DLD1 (cell line): Measurements from ENCODE around the gene TBC1D4.
"Not testable (repeated sequence)": the region's sequence is repeated elsewhere in the genome, so short reads cannot be mapped to it uniquely, and the experiment has no call there.

ENCODE experiments used
- in situ Hi-C: cut with HindIII; loops from 2 replicates; pipeline ENCODE4 v1.10.0; 2017; ENCODE audit warnings: low sequenced_read_pairs

The TBC1D4 gene

GRCh38 chr13:75299246-75299645 lies 182.7 kb downstream of the TBC1D4 start:
- in situ Hi-C loops: no loop called here

- in situ Hi-C loops: no loop called here
These were observed 185.3 kb downstream of the TBC1D4 start for GRCh38 chr13:75296641-75297040.

- in situ Hi-C loops: no loop called here
These were observed 186.8 kb downstream of the TBC1D4 start for GRCh38 chr13:75295201-75295600.

GRCh38 chr13:75294110-75294509 lies 187.9 kb downstream of the TBC1D4 start:
- in situ Hi-C loops: no loop called here

- in situ Hi-C loops: no loop called here
These were observed 196.7 kb downstream of the TBC1D4 start for GRCh38 chr13:75285310-75285709.

GRCh38 chr13:75279834-75280369 lies 202.1 kb downstream of the TBC1D4 start:
- in situ Hi-C loops: no loop called here

GRCh38 chr13:75273695-75274094 lies 208.3 kb downstream of the TBC1D4 start:
- in situ Hi-C loops: not testable (repeated sequence)

GRCh38 chr13:75271846-75272245 lies 210.1 kb downstream of the TBC1D4 start:
- in situ Hi-C loops: no loop called here

GRCh38 chr13:75268481-75268880 lies 213.5 kb downstream of the TBC1D4 start:
- in situ Hi-C loops: not testable (repeated sequence)

GRCh38 chr13:75264611-75265010 lies 217.4 kb downstream of the TBC1D4 start:
- in situ Hi-C loops: no loop called here

GRCh38 chr13:75263741-75264407 lies 218.1 kb downstream of the TBC1D4 start:
- in situ Hi-C loops: no loop called here

- in situ Hi-C loops: no loop called here
These were observed 223.7 kb downstream of the TBC1D4 start for GRCh38 chr13:75258159-75258782.

- in situ Hi-C loops: no loop called here
These were observed 225.0 kb downstream of the TBC1D4 start for GRCh38 chr13:75256922-75257321.

GRCh38 chr13:75255653-75256052 lies 226.3 kb downstream of the TBC1D4 start:
- in situ Hi-C loops: no loop called here

- in situ Hi-C loops: no loop called here
These were observed 226.8 kb downstream of the TBC1D4 start for GRCh38 chr13:75255147-75255546.

- in situ Hi-C loops: no loop called here
These were observed 230.8 kb downstream of the TBC1D4 start for GRCh38 chr13:75251188-75251587.

- in situ Hi-C loops: no loop called here
These were observed 231.3 kb downstream of the TBC1D4 start for GRCh38 chr13:75250526-75251178.

GRCh38 chr13:75245578-75245977 lies 236.4 kb downstream of the TBC1D4 start:
- in situ Hi-C loops: not testable (repeated sequence)

GRCh38 chr13:75240240-75240639 lies 241.7 kb downstream of the TBC1D4 start:
- in situ Hi-C loops: not testable (repeated sequence)

- in situ Hi-C loops: no loop called here
These were observed 245.2 kb downstream of the TBC1D4 start for GRCh38 chr13:75236774-75237173.
